ENCODE results near the gene SOHLH2.

SOHLH2 gene

GRCh38 chr13:36175621-36176020 is 38.7 kb downstream of the SOHLH2 start:
- DNase-seq: no peak

GRCh38 chr13:36174923-36175322 is 39.4 kb downstream of the SOHLH2 start:
- no peak for DNase-seq

- no peak for DNase-seq
Measured at GRCh38 chr13:36173571-36174322, 40.6 kb downstream of the SOHLH2 start.

- no peak for DNase-seq
Measured at GRCh38 chr13:36166046-36166445, 48.3 kb downstream of the SOHLH2 start.

GRCh38 chr13:36163809-36164308 is 50.5 kb downstream of the SOHLH2 start:
- DNase-seq: peak; percentile 62

GRCh38 chr13:36163286-36163685 is 51.1 kb downstream of the SOHLH2 start:
- no peak for DNase-seq

GRCh38 chr13:36160297-36160696 is 54.1 kb downstream of the SOHLH2 start:
- DNase-seq: no peak

GRCh38 chr13:36158611-36159010 is 55.7 kb downstream of the SOHLH2 start:
- no peak for DNase-seq

- no peak for DNase-seq
Measured at GRCh38 chr13:36157480-36157879, 56.9 kb downstream of the SOHLH2 start.

GRCh38 chr13:36154567-36155291 is 59.6 kb downstream of the SOHLH2 start:
- DNase-seq: no peak

- no peak for DNase-seq
Measured at GRCh38 chr13:36151591-36151990, 62.8 kb downstream of the SOHLH2 start.

GRCh38 chr13:36148446-36148845 is 65.9 kb downstream of the SOHLH2 start:
- DNase-seq: no peak

- DNase-seq: no peak
Measured at GRCh38 chr13:36147330-36147729, 67.0 kb downstream of the SOHLH2 start.

GRCh38 chr13:36146511-36147269 is 67.7 kb downstream of the SOHLH2 start:
- DNase-seq: no peak

GRCh38 chr13:36143738-36144137 is 70.6 kb downstream of the SOHLH2 start:
- no peak for DNase-seq

- no peak for DNase-seq
Measured at GRCh38 chr13:36142735-36143134, 71.6 kb downstream of the SOHLH2 start.

GRCh38 chr13:36135876-36136275 is 78.5 kb downstream of the SOHLH2 start:
- no peak for DNase-seq

GRCh38 chr13:36134632-36135031 is 79.7 kb downstream of the SOHLH2 start:
- DNase-seq: no peak

GRCh38 chr13:36133950-36134626 is 80.3 kb downstream of the SOHLH2 start:
- no peak for DNase-seq

- no peak for DNase-seq
Measured at GRCh38 chr13:36132376-36132775, 82.0 kb downstream of the SOHLH2 start.

GRCh38 chr13:36131931-36132297 is 82.4 kb downstream of the SOHLH2 start:
- no peak for DNase-seq

- no peak for DNase-seq
Measured at GRCh38 chr13:36131222-36131930, 83.0 kb downstream of the SOHLH2 start, which contains the start of gene DCLK1. TSS of gene DCLK1 (minus strand) at chr13:36131382.
